GM18858 (cell line): ENCODE results near the gene CFAP45.

Experiments used
- ATAC-seq: cut with Tn5 transposase; IDR thresholded peaks from one replicate; pipeline ENCODE4 v1.9.1; 2021; ENCODE audit not compliant: unreplicated experiment

CFAP45 gene

GRCh38 chr1:159900086-159900680 lies at the start of gene CFAP45:
Gene CFAP45 (minus strand): TSS chr1:159900165. CDS start chr1:159900098, 67 bp downstream.
- no peak for ATAC-seq

- no peak for ATAC-seq
Measured at GRCh38 chr1:159949123-159949522, 49.2 kb upstream of the CFAP45 start.

- ATAC-seq, result no peak
Measured at GRCh38 chr1:159947942-159948341, 48.0 kb upstream of the CFAP45 start.

- ATAC-seq, result no peak
Measured at GRCh38 chr1:159946242-159947187, 46.5 kb upstream of the CFAP45 start.

GRCh38 chr1:159945483-159946241 lies 45.7 kb upstream of the CFAP45 start, which contains the start of gene IGSF9:
Gene IGSF9 (minus strand): TSS chr1:159945613. CDS start chr1:159943454, 2,159 bp downstream.
- no peak for ATAC-seq

GRCh38 chr1:159944623-159945455 lies 44.9 kb upstream of the CFAP45 start:
- no peak for ATAC-seq

GRCh38 chr1:159943908-159944622 lies 44.1 kb upstream of the CFAP45 start:
- ATAC-seq, result no peak

- no peak for ATAC-seq
Measured at GRCh38 chr1:159943278-159943640, 43.3 kb upstream of the CFAP45 start.

GRCh38 chr1:159942632-159943277 lies 42.8 kb upstream of the CFAP45 start:
- no peak for ATAC-seq

GRCh38 chr1:159941591-159942560 lies 41.9 kb upstream of the CFAP45 start:
- no peak for ATAC-seq

- no peak for ATAC-seq
Measured at GRCh38 chr1:159941141-159941540, 41.2 kb upstream of the CFAP45 start.

- ATAC-seq, result no peak
Measured at GRCh38 chr1:159940006-159940620, 40.1 kb upstream of the CFAP45 start.

GRCh38 chr1:159939678-159940002 lies 39.7 kb upstream of the CFAP45 start:
- ATAC-seq, result no peak

GRCh38 chr1:159938905-159939677 lies 39.1 kb upstream of the CFAP45 start:
- no peak for ATAC-seq

GRCh38 chr1:159938211-159938852 lies 38.4 kb upstream of the CFAP45 start:
- ATAC-seq, result no peak

GRCh38 chr1:159937054-159937750 lies 37.2 kb upstream of the CFAP45 start:
- ATAC-seq, result no peak
